Pancreas (tissue), 10 donors: Measurements from ENCODE around the gene DBT. TPM values are rescaled to one million over a fixed set of nuclear protein-coding genes. Genes with fewer than 3 reads are reported as not detected.
"Not testable (repeated sequence)": the region's sequence is repeated elsewhere in the genome, so short reads cannot be mapped to it uniquely, and the experiment has no call there.

Experiments used
- ATAC-seq, 4 donors: fragments of 200-7000 bp; cut with Tn5 transposase; one replicate each; pipeline versions ENCODE4 v1.8.0 to v1.9.1; 2020; ENCODE audit warnings: mild to moderate bottlenecking in 4 of 4, moderate library complexity in 4 of 4
- DNase-seq, 6 donors: peaks; one replicate each; pipeline ENCODE4 v3.0.0-alpha.2; 2020
- FAIRE-seq: peaks from 2 replicates; lab custom pipeline; 2012; peaks lifted over from hg19 to GRCh38; lab: Jason Lieb, UNC
- H3K27ac ChIP-seq, 4 donors: fragments of 200-600 bp; sonication (generic); 1 replicate in 3 of 4; 2 replicates in 1 of 4; pipeline versions ENCODE4 v1.5.0 to v1.8.0; 2020
- H3K27me3 ChIP-seq, 4 donors: fragments of 200-600 bp; one replicate each; pipeline ENCODE4 v1.8.0; 2021
- H3K36me3 ChIP-seq, 3 donors: fragments of 200-600 bp; sonication (generic) in 1 of 3; one replicate each; pipeline versions ENCODE4 v1.5.0 to v1.8.0; 2020 to 2021
- H3K4me1 ChIP-seq, 3 donors: fragments of 200-600 bp; one replicate each; pipeline ENCODE4 v1.8.0; 2021
- H3K4me3 ChIP-seq, 4 donors: fragments of 200-600 bp; sonication (generic) in 2 of 4; one replicate each; pipeline versions ENCODE4 v1.5.0 to v1.8.0; 2020 to 2021
- H3K9me3 ChIP-seq, 4 donors: fragments of 200-600 bp; one replicate each; pipeline ENCODE4 v1.8.0; 2021
- WGBS, 2 donors: extraction: QIAGEN DNeasy Blood & Tissue Kit; methylation state at CpG; one replicate each; pipeline ENCODE4 v1.1.7; 2013; 5-methylcytosine and 5-hydroxymethylcytosine counted together
- intact Hi-C, 3 donors: fragments of 100-400 bp; cut with DNase I; formaldehyde crosslinking; loops; one replicate each; pipeline versions ENCODE4 v1.11.1 to v1.14.2; 2022
- polyA plus RNA-seq, 2 donors: library from polyadenylated mRNA; stranded (reverse); fragments of 200-250 nt; gene quantifications; one replicate each; pipeline ENCODE4 v1.2.3, GENCODE V29; 2013
- total RNA-seq, 6 donors: library from RNA; stranded (reverse); fragmentation: NEBNext Ultra II Directional in 4 of 6; extraction: Animal tissue kit (Norgen Biotek cat#: 25700) in 4 of 6; gene quantifications; one replicate each; pipeline versions ENCODE4 v1.2.1 to v1.2.4, GENCODE V29; 2021 to 2023
- TF ChIP-seq, protein P1 (sequence below), 4 donors: fragments of 200-600 bp; sonication (generic) in 3 of 4; IDR thresholded peaks; one replicate each; pipeline versions ENCODE4 v1.5.0 to v1.8.0; 2021; ENCODE audit warnings: antibody characterized with exemption in 4 of 4
- donor health status: healthy with polysubstance abuse.
- donor health status: DM: no; HTN: no; CAD: no; lungs with moderate emphysema.
- donor health status: DM: no; HTN: no; CAD: no.
- donor health status: control.
- donor health status: control.
- donor health status: Bipolar disorder and iron deficiency.
- donor health status: DM: yes; HTN: yes; CAD: no.
- donor health status: DM: no; HTN: no; CAD: no.
- donor health status: DM: no; HTN: no; CAD: no.
- donor health status: DM: yes; HTN: yes; CAD: no.

Gene DBT
- total and polyA plus RNA-seq, 8 donors, result 1.7 to 12.8 (median 8.9) TPM

DNA sequence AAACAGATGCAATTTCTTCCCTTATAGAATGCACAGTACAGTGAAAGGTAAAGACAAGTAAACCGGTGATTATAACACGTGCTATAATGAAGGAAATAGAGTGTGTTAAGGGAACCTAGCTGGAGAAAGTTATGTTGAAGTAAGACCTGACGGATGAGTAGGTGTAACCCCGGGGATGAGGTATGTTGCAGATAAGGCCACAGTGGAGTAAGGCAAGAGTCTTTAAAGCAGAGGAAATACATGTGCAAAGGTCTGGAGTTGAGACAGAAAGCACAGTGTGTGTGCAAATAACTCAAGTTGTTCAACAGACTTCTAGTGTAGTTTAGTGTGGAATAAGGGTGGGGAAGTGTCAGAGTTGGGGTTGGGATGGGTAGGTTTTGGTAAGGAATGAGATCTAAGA lies 2.9 kb downstream of the DBT start:
- no peak for DNase-seq
- Histone ChIP-seq H3K9me3 (no peaks in the 10 kb centered on the region), H3K36me3 (no peaks in the 10 kb centered on the region), H3K4me3 (no peak overlapping the region), H3K27ac (no peak overlapping the region), H3K27me3 (no peaks in the 10 kb centered on the region), H3K4me1 (peaks cover 0 to 8% (median 7%) of the 10 kb centered on the region in 3 donors)
- intact Hi-C loops, result no loop called here
- WGBS, 2 donors, result 55 to 65% methylated on average over 4 of the region's 4 CpGs
- TF ChIP-seq, protein P1, sequence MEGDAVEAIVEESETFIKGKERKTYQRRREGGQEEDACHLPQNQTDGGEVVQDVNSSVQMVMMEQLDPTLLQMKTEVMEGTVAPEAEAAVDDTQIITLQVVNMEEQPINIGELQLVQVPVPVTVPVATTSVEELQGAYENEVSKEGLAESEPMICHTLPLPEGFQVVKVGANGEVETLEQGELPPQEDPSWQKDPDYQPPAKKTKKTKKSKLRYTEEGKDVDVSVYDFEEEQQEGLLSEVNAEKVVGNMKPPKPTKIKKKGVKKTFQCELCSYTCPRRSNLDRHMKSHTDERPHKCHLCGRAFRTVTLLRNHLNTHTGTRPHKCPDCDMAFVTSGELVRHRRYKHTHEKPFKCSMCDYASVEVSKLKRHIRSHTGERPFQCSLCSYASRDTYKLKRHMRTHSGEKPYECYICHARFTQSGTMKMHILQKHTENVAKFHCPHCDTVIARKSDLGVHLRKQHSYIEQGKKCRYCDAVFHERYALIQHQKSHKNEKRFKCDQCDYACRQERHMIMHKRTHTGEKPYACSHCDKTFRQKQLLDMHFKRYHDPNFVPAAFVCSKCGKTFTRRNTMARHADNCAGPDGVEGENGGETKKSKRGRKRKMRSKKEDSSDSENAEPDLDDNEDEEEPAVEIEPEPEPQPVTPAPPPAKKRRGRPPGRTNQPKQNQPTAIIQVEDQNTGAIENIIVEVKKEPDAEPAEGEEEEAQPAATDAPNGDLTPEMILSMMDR (IDR thresholded peaks at IDR 0.05), result no peak
- ATAC-seq, result no peak
- no peak for FAIRE-seq

DNA sequence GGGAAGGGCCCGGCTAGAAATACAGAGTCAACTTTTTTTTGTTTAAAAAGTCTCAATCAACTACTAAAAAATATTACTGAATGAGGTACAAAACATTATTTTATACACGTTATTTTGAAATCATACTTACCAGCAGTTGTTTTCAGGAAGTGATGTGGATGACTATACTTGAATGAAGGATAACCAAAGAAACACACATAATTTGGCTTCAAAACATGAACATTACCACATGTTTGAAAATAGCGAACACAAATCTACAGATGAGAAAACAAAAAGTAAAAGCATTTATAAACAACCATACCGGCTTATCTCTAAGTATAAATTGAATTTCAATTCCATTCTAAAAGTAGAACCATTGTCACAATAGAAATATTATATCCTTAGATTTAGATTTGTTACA lies 9.0 kb downstream of the DBT start:
- DNase-seq (no peak), ATAC-seq (no peak), FAIRE-seq (no peak)
- TF ChIP-seq, protein P1 (IDR thresholded peaks at IDR 0.05), result no peak
- Histone ChIP-seq H3K4me3 (no peak overlapping the region), H3K36me3 (peaks cover 0 to 6% (median 4%) of the 10 kb centered on the region in 3 donors), H3K27me3 (no peaks in the 10 kb centered on the region), H3K9me3 (no peaks in the 10 kb centered on the region), H3K4me1 (no peaks in the 10 kb centered on the region), H3K27ac (no peak overlapping the region)
- 87 to 94% methylated on average over 4 of the region's 4 CpGs for WGBS, 2 donors
- intact Hi-C loops, result no loop called here

DNA sequence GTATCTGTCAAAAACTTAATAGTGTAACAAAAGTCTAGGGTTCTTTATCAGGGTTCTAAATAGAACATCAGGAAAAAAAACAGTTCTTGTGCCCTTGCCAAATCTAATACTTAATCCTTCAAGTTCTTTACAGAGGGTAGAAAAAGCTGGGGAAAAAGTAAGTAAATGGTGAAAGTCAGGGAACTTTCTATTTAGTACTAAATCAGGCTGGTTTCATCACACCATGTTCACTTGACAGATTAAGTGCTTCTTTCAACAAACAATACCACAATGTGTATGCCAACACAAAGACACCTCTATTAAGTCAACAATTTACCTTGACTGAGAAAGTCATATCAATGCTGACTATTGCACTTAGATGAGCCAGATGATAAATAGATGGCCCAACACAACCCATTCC lies 9.7 kb downstream of the DBT start:
- H3K36me3 ChIP-seq, result peaks cover 0 to 6% (median 6%) of the 10 kb centered on the region in 3 donors
- H3K4me3 ChIP-seq, result no peak overlapping the region
- intact Hi-C loops, result no loop called here
- no peak overlapping the region for H3K27ac ChIP-seq
- ATAC-seq (peak in 1 of 4 donors; percentile 31), DNase-seq (no peak), FAIRE-seq (no peak)
- no peaks in the 10 kb centered on the region for H3K4me1 ChIP-seq
- TF ChIP-seq, protein P1 (IDR thresholded peaks at IDR 0.05), result no peak
- no peaks in the 10 kb centered on the region for H3K9me3 ChIP-seq
- H3K27me3 ChIP-seq, result no peaks in the 10 kb centered on the region

DNA sequence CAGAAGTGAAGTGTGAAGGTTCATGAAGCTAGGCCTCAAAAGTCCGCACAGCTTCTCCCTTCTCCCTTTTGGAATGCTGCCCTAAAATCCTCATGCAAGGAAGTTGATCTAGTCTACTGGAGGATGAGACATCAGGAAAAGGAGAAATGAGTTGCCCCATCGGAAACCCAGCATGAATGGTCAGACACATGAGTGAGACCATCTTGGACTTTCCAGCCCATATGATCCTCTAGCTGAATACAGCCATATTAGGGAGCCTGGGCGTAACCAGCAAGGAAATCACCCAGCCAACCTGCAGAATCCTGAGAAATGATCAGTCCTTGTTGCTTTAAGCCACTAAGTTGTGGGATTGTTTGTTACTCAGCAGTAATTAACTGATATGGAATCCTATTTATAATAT lies 12.5 kb downstream of the DBT start:
- DNase-seq (no peak), FAIRE-seq (no peak), ATAC-seq (no peak)
- intact Hi-C loops, result no loop called here
- WGBS, 2 donors, result 96 to 99% methylated on average over 3 of the region's 3 CpGs
- no peaks in the 10 kb centered on the region for H3K4me1 ChIP-seq
- TF ChIP-seq, protein P1 (IDR thresholded peaks at IDR 0.05), result no peak
- H3K36me3 ChIP-seq, result peaks cover 0 to 10% (median 6%) of the 10 kb centered on the region in 3 donors
- no peak overlapping the region for H3K4me3 ChIP-seq
- no peak overlapping the region for H3K27ac ChIP-seq
- no peaks in the 10 kb centered on the region for H3K9me3 ChIP-seq
- no peaks in the 10 kb centered on the region for H3K27me3 ChIP-seq

DNA sequence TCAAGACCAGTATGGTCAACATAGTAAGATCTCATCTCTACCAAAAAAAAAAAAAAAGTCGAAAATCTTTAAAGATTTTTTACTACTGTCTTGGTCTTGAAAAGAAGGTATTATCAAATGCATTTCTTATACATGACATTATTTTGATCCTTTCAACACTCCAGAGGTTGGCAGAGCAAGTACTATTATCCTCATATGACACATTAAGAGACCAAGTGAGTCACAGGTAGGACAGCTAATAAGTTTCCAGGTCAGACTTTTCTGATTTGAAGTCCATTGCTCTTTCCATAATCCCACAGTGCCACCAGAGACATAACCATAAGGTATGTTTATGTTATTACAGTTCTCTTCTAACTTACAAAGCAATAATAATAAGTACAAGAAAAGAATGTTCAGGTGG lies 15.2 kb downstream of the DBT start:
- 58 to 59% methylated on average over 1 of the region's 1 CpG for WGBS, 2 donors
- no peak for FAIRE-seq
- Histone ChIP-seq H3K27ac (no peak overlapping the region), H3K9me3 (no peaks in the 10 kb centered on the region), H3K4me3 (no peak overlapping the region), H3K36me3 (peaks cover 0 to 10% (median 6%) of the 10 kb centered on the region in 3 donors), H3K4me1 (no peaks in the 10 kb centered on the region), H3K27me3 (no peaks in the 10 kb centered on the region)
- TF ChIP-seq, protein P1 (IDR thresholded peaks at IDR 0.05), result no peak
- intact Hi-C loops, result no loop called here
- ATAC-seq, result no peak
- no peak for DNase-seq

DNA sequence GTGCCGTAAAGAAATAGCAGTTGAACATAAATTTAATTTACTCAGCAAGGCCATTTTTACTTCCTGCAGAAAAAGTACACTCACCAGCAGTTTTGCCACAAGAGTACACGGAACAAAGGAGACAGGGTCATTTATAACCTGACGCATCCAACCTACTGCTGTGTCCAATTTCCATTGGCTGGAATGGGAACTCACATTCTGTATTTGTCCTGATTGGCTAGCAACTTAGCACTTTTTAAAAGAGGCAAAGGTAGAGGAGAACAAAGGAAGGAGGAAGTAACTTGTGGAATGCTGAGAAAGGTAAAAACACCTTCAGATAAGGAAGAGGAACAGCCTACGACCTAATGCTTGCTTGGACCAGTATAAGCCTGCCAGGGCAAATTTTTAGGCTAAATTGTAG lies 16.1 kb downstream of the DBT start:
- peaks cover 0 to 12% (median 6%) of the 10 kb centered on the region in 3 donors for H3K36me3 ChIP-seq
- DNase-seq, H3K4me3 ChIP-seq, H3K27me3 ChIP-seq, H3K27ac ChIP-seq, ATAC-seq, FAIRE-seq, H3K4me1 ChIP-seq, intact Hi-C loops, H3K9me3 ChIP-seq: not testable (repeated sequence)
- WGBS, 2 donors, result 90 to 91% methylated on average over 4 of the region's 4 CpGs
